Measurements from ENCODE around the gene TMX2.

The TMX2 gene

DNA sequence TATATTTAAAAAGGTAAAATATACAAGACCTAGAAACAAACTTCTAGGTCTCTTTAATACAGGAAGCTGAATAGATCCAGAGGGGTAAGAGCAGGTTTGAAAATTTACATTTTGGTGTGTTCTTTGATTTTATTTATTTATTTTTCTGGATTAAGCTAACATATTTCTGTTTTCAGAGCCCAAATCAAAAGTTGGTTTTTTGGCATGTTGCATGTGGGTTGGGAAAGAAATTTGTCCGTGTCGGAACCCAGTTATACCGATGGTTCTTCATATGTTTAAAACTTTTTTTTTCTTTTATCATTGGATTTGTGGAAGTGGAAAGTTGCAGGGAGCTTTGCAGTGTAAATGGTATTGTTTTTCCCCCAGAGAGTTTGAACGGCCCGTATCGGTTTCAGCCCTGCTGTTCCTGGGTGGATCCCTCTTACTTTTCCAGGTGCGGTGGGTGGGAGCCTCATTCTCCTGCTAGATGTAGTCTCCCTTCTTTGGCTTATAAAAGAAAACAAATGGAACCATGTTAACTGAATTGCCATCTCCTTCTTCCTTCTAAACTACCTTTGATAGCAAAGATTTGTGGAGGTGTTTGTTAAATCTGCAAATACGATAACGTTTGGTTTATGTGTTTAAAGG lies 50.0 kb downstream of the TMX2 start:
- H2AFZ ChIP-seq (ENCODE audit: low read length): no peak overlapping the region; the same call in 1 of the 2 replicates
- H3K9me2 ChIP-seq (replicated peaks; ENCODE audit: low read depth, low read length): no peaks in the 10 kb centered on the region
- H3K9me3 ChIP-seq (ENCODE audit: insufficient read depth, low read depth, low read length): no peaks in the 10 kb centered on the region
- peaks cover 9% of the 10 kb centered on the region for H3K4me1 ChIP-seq (ENCODE audit: insufficient read depth, low read length, poor library complexity, severe bottlenecking)
- H3K79me2 ChIP-seq (ENCODE audit: insufficient read depth, low read length): no peaks in the 10 kb centered on the region; the same call in none of the 2 replicates
- H3K27me3 ChIP-seq (ENCODE audit: insufficient read depth, low read length, poor library complexity, severe bottlenecking): no peaks in the 10 kb centered on the region
- H3K9ac ChIP-seq (ENCODE audit: low read depth, low read length, poor library complexity, severe bottlenecking): peak overlapping the region; percentile 53
- peak overlapping the region; percentile 59 for H3K4me2 ChIP-seq (ENCODE audit: low read depth, low read length, poor library complexity, severe bottlenecking)
- no peaks in the 10 kb centered on the region for H3K36me3 ChIP-seq (ENCODE audit: insufficient read depth, low read length)
- peak overlapping the region; percentile 58 for H3K4me3 ChIP-seq (ENCODE audit: low read length, poor library complexity, severe bottlenecking)
- no peaks in the 10 kb centered on the region for H4K20me1 ChIP-seq (ENCODE audit: insufficient read depth, low read length, poor library complexity, severe bottlenecking)
- no peaks in the 10 kb centered on the region for H3F3A ChIP-seq (ENCODE audit: low read depth)
- TF ChIP-seq EZH2phosphoT487 (IDR thresholded peaks at IDR 0.05; ENCODE audit: borderline replicate concordance): no peak
- TF ChIP-seq, protein P1, sequence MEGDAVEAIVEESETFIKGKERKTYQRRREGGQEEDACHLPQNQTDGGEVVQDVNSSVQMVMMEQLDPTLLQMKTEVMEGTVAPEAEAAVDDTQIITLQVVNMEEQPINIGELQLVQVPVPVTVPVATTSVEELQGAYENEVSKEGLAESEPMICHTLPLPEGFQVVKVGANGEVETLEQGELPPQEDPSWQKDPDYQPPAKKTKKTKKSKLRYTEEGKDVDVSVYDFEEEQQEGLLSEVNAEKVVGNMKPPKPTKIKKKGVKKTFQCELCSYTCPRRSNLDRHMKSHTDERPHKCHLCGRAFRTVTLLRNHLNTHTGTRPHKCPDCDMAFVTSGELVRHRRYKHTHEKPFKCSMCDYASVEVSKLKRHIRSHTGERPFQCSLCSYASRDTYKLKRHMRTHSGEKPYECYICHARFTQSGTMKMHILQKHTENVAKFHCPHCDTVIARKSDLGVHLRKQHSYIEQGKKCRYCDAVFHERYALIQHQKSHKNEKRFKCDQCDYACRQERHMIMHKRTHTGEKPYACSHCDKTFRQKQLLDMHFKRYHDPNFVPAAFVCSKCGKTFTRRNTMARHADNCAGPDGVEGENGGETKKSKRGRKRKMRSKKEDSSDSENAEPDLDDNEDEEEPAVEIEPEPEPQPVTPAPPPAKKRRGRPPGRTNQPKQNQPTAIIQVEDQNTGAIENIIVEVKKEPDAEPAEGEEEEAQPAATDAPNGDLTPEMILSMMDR (conservative IDR thresholded peaks at IDR 0.05; ENCODE audit: low read length): no peak

DNA sequence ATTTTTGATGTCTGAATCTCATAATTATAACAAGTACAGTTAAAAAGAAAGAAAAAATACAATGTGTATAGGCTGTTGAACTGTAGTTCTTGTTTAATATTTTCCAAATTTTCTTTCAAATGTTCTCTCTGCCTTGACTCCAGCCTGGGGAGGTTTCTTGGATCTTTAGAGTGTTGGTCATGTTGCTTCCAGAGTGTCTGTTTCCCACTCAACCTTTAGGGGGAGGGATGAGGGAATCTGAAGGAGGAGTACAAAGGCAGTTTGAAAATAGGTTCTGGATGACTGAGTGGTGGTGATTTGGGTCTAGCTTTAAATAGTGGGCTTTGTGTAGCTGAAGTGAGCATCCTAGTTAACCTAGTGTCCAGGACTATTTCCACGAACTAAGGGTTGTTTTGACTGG lies 51.2 kb downstream of the TMX2 start:
- Histone ChIP-seq H3K4me1 (ENCODE audit: insufficient read depth, low read length, poor library complexity, severe bottlenecking) (peaks cover 9% of the 10 kb centered on the region), H2AFZ (ENCODE audit: low read length) (no peak overlapping the region), H3K9me2 (replicated peaks; ENCODE audit: low read depth, low read length) (no peaks in the 10 kb centered on the region), H3K36me3 (ENCODE audit: insufficient read depth, low read length) (no peaks in the 10 kb centered on the region), H4K20me1 (ENCODE audit: insufficient read depth, low read length, poor library complexity, severe bottlenecking) (no peaks in the 10 kb centered on the region), H3K79me2 (ENCODE audit: insufficient read depth, low read length) (no peaks in the 10 kb centered on the region; the same call in none of the 2 replicates), H3F3A (ENCODE audit: low read depth) (no peaks in the 10 kb centered on the region), H3K4me3 (ENCODE audit: low read length, poor library complexity, severe bottlenecking) (peak overlapping the region; percentile 58), H3K27me3 (ENCODE audit: insufficient read depth, low read length, poor library complexity, severe bottlenecking) (no peaks in the 10 kb centered on the region), H3K4me2 (ENCODE audit: low read depth, low read length, poor library complexity, severe bottlenecking) (peak overlapping the region; percentile 59), H3K9ac (ENCODE audit: low read depth, low read length, poor library complexity, severe bottlenecking) (peak overlapping the region; percentile 17), H3K9me3 (ENCODE audit: insufficient read depth, low read depth, low read length) (no peaks in the 10 kb centered on the region)
- TF ChIP-seq, protein P1 (conservative IDR thresholded peaks at IDR 0.05; ENCODE audit: low read length): no peak
- TF ChIP-seq EZH2phosphoT487 (IDR thresholded peaks at IDR 0.05; ENCODE audit: borderline replicate concordance): no peak

DNA sequence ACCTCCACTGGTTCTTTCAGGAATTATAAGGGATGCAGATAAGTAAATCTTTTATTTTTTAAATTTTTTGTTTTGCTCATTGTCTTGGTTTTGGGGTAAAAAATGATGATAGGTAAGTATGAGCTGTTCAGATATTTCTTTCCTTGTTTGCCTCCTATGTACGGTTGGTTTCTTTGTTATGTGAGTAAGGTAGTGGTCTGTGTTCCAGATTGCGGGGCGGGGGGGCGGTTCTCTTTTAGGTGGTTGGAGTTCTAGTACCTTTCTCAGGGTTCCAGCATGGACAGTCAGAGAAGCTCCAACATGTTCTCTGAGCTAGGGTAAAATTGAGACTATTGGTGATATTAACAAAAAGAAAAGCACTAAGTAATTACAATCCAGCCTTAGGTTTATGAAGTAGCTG lies 51.6 kb downstream of the TMX2 start:
- H3K79me2 ChIP-seq (ENCODE audit: insufficient read depth, low read length): no peaks in the 10 kb centered on the region; the same call in none of the 2 replicates
- H3K9me2 ChIP-seq (replicated peaks; ENCODE audit: low read depth, low read length): no peaks in the 10 kb centered on the region
- H3K4me3 ChIP-seq (ENCODE audit: low read length, poor library complexity, severe bottlenecking): peak overlapping the region; percentile 58
- no peak for TF ChIP-seq EZH2phosphoT487 (IDR thresholded peaks at IDR 0.05; ENCODE audit: borderline replicate concordance)
- TF ChIP-seq, protein P1 (conservative IDR thresholded peaks at IDR 0.05; ENCODE audit: low read length): no peak
- peak overlapping the region; percentile 59 for H3K4me2 ChIP-seq (ENCODE audit: low read depth, low read length, poor library complexity, severe bottlenecking)
- H3K9me3 ChIP-seq (ENCODE audit: insufficient read depth, low read depth, low read length): no peaks in the 10 kb centered on the region
- no peaks in the 10 kb centered on the region for H3K27me3 ChIP-seq (ENCODE audit: insufficient read depth, low read length, poor library complexity, severe bottlenecking)
- no peak overlapping the region for H2AFZ ChIP-seq (ENCODE audit: low read length)
- peak overlapping the region; percentile 17 for H3K9ac ChIP-seq (ENCODE audit: low read depth, low read length, poor library complexity, severe bottlenecking)
- H3K4me1 ChIP-seq (ENCODE audit: insufficient read depth, low read length, poor library complexity, severe bottlenecking): peaks cover 9% of the 10 kb centered on the region
- no peaks in the 10 kb centered on the region for H4K20me1 ChIP-seq (ENCODE audit: insufficient read depth, low read length, poor library complexity, severe bottlenecking)
- H3F3A ChIP-seq (ENCODE audit: low read depth): no peaks in the 10 kb centered on the region
- no peaks in the 10 kb centered on the region for H3K36me3 ChIP-seq (ENCODE audit: insufficient read depth, low read length)
